GM23338 (cell line): Measurements from ENCODE around the gene AGAP5. TPM values are rescaled to one million over a fixed set of nuclear protein-coding genes. Genes with fewer than 3 reads are reported as not detected.
A peak's percentile ranks its signal among the peaks of the same experiment; 100 is the strongest.

Experiments used
- ATAC-seq: fragments of 200-7000 bp; cut with Tn5 transposase; 3 replicates; pipeline ENCODE4 v1.9.1; 2020
- DNase-seq: peaks from one replicate; pipeline ENCODE4 v3.0.0-alpha.2; 2015; ENCODE audit warnings: low spot score
- H2AFZ ChIP-seq: fragments of 200-600 bp; sonication (generic); 2 replicates; pipeline ENCODE4 v1.8.0; 2016; ENCODE audit warnings: antibody characterized with exemption, mild to moderate bottlenecking, moderate library complexity
- H3F3A ChIP-seq: fragments of 200-600 bp; sonication (generic); replicated peaks from 2 replicates; pipeline ENCODE4 v1.8.0; 2017; ENCODE audit warnings: antibody characterized with exemption, mixed run types, low read depth
- H3K27ac ChIP-seq: fragments of 200-600 bp; sonication (generic); 2 replicates; pipeline ENCODE4 v1.6.1; 2016; ENCODE audit warnings: low read depth
- H3K27me3 ChIP-seq: fragments of 200-600 bp; sonication (generic); 2 replicates; pipeline ENCODE4 v1.8.0; 2016; ENCODE audit warnings: mild to moderate bottlenecking, mixed run types, moderate library complexity; ENCODE audit not compliant: insufficient read depth
- H3K36me3 ChIP-seq: fragments of 200-600 bp; sonication (generic); 2 replicates; pipeline ENCODE4 v1.8.0; 2016; ENCODE audit warnings: mild to moderate bottlenecking; ENCODE audit not compliant: insufficient read depth
- H3K4me1 ChIP-seq: fragments of 200-600 bp; sonication (generic); 2 replicates; pipeline ENCODE4 v1.8.0; 2016; ENCODE audit warnings: mild to moderate bottlenecking, moderate library complexity; ENCODE audit not compliant: insufficient read depth
- H3K4me2 ChIP-seq: fragments of 200-600 bp; sonication (generic); 2 replicates; pipeline ENCODE4 v1.7.1; 2017; ENCODE audit warnings: mixed run types
- H3K4me3 ChIP-seq: fragments of 200-600 bp; sonication (generic); 2 replicates; pipeline ENCODE4 v1.6.1; 2016; ENCODE audit warnings: mixed run types
- H3K79me2 ChIP-seq: fragments of 200-600 bp; sonication (generic); replicated peaks from 2 replicates; pipeline ENCODE4 v1.8.0; 2017; ENCODE audit warnings: mild to moderate bottlenecking; ENCODE audit not compliant: insufficient read depth
- H3K9me2 ChIP-seq: fragments of 200-600 bp; sonication (generic); 2 replicates; pipeline ENCODE4 v1.8.0; 2017; ENCODE audit not compliant: insufficient read depth
- H4K20me1 ChIP-seq: fragments of 200-600 bp; sonication (generic); replicated peaks from 2 replicates; pipeline ENCODE4 v1.8.0; 2017; ENCODE audit warnings: mild to moderate bottlenecking; ENCODE audit not compliant: insufficient read depth
- H3K27ac Mint-ChIP-seq: 2 replicates; pipeline ENCODE4 v1.8.0; 2020; ENCODE audit warnings: inconsistent platforms, mild to moderate bottlenecking, moderate library complexity, mixed read lengths
- H3K27me3 Mint-ChIP-seq: 3 replicates; pipeline ENCODE4 v1.8.0; 2022; ENCODE audit warnings: low read depth, mild to moderate bottlenecking, moderate library complexity, mixed read lengths, inconsistent platforms; ENCODE audit not compliant: insufficient read depth, poor library complexity
- H3K36me3 Mint-ChIP-seq: 3 replicates; pipeline ENCODE4 v1.8.0; 2021; ENCODE audit warnings: low read depth, mild to moderate bottlenecking, inconsistent platforms, moderate library complexity, mixed read lengths
- H3K4me1 Mint-ChIP-seq: 3 replicates; pipeline ENCODE4 v1.8.0; 2020; ENCODE audit warnings: mild to moderate bottlenecking, inconsistent platforms, mixed read lengths
- H3K4me3 Mint-ChIP-seq: 3 replicates; pipeline ENCODE4 v1.8.0; 2021; ENCODE audit warnings: moderate library complexity, mild to moderate bottlenecking, inconsistent platforms, mixed read lengths
- H3K9me3 Mint-ChIP-seq: 3 replicates; pipeline ENCODE4 v1.8.0; 2020; ENCODE audit warnings: moderate library complexity, mild to moderate bottlenecking, inconsistent platforms, mixed read lengths
- CTCF ChIP-seq, 2 experiments: fragments of 200-600 bp in 1 of 2; sonication (generic) in 1 of 2; conservative IDR thresholded peaks; 2 replicates each; pipeline versions ENCODE4 v1.5.1 to v1.6.1; 2016 to 2017; ENCODE audit warnings: antibody characterized with exemption in 2 of 2, low read depth in 2 of 2, mild to moderate bottlenecking in 2 of 2, moderate library complexity in 1 of 2
- ETS1 ChIP-seq: IDR thresholded peaks from 2 replicates; pipeline ENCODE4 v1.6.1; 2016; ENCODE audit warnings: antibody characterized with exemption
- REST ChIP-seq: IDR thresholded peaks from one replicate; pipeline ENCODE4 v1.6.1; 2018; ENCODE audit warnings: antibody characterized with exemption; ENCODE audit not compliant: unreplicated experiment
- STAT1 ChIP-seq: IDR thresholded peaks from one replicate; pipeline ENCODE4 v1.6.1; 2016; ENCODE audit warnings: antibody characterized with exemption; ENCODE audit not compliant: unreplicated experiment
- ZNF114 ChIP-seq: fragments of 250-450 bp; sonication (Bioruptor Pico); IDR thresholded peaks from 2 replicates; pipeline ENCODE4 v1.5.0; 2020; ENCODE audit warnings: mild to moderate bottlenecking, moderate library complexity
- polyA plus RNA-seq: library from polyadenylated mRNA; unstranded; fragments of >200 nt; fragmentation: Nextera tagmentation; extraction: Ambion mirVana; gene quantifications from 2 replicates; pipeline ENCODE4 v1.2.1, GENCODE V29; 2016
- total RNA-seq: library from RNA; depleted of rRNA; stranded (reverse); fragments of >200 nt; shearing (Covaris generic); gene quantifications from 2 replicates; pipeline ENCODE4 v1.2.3, GENCODE V29; 2014

The AGAP5 gene
- total and polyA plus RNA-seq, 2 experiments from 2014 or later: 5.0 to 5.3 TPM

GRCh38 chr10:73644767-73645166, 53.1 kb downstream of the AGAP5 start (continued):
- TF ChIP-seq CTCF (conservative IDR thresholded peaks at IDR 0.05; ENCODE audit: low read depth in 2 of 2): no peak
- no peak for TF ChIP-seq REST

GRCh38 chr10:73644015-73644743, 53.7 kb downstream of the AGAP5 start:
- TF ChIP-seq STAT1 (no peak), CTCF (conservative IDR thresholded peaks at IDR 0.05; ENCODE audit: low read depth in 2 of 2) (peak; percentile 92 to 96), ZNF114 (CRISPR knock-in tag) (no peak), ETS1 (no peak)
- H3K4me3 Mint-ChIP-seq: no peak overlapping the region
- Histone ChIP-seq H3K27me3 (no peaks in the 10 kb centered on the region), H4K20me1 (no peaks in the 10 kb centered on the region), H3K79me2 (no peaks in the 10 kb centered on the region), H3K27ac (no peak overlapping the region), H3K4me3 (no peak overlapping the region), H3K4me2 (no peak overlapping the region), H2AFZ (peak overlapping the region; percentile 64; the same call in 1 of the 2 replicates), H3K36me3 (no peaks in the 10 kb centered on the region), H3K4me1 (peaks cover 9% of the 10 kb centered on the region), H3F3A (peaks cover 6% of the 10 kb centered on the region; the same call in 1 of the 2 replicates), H3K9me2 (no peaks in the 10 kb centered on the region)
- ATAC-seq: peak; percentile 15
- H3K9me3 Mint-ChIP-seq: no peaks in the 10 kb centered on the region; the same call in 2 of the 3 replicates
- DNase-seq: peak; percentile 89
- no peaks in the 10 kb centered on the region; the same call in 2 of the 3 replicates for H3K36me3 Mint-ChIP-seq
- no peak overlapping the region for H3K27ac Mint-ChIP-seq
- peaks cover 20% of the 10 kb centered on the region for H3K4me1 Mint-ChIP-seq
- peaks cover 14% of the 10 kb centered on the region for H3K27me3 Mint-ChIP-seq
